Activated T-helper 1 cell treated with anti-CD3 and anti-CD28 coated beads, Interleukin-2, amount 50 U/mL, for 16 hours (primary cell): ENCODE results near the gene LGR6.
"Not testable (repeated sequence)": the region's sequence is repeated elsewhere in the genome, so short reads cannot be mapped to it uniquely, and the experiment has no call there.

ENCODE experiments used
- DNase-seq, 2 donors: peaks; one replicate each; pipeline ENCODE4 v3.0.0-alpha.2; 2020; ENCODE audit warnings: low read depth in 1 of 2, low spot score in 1 of 2

LGR6 gene

DNA sequence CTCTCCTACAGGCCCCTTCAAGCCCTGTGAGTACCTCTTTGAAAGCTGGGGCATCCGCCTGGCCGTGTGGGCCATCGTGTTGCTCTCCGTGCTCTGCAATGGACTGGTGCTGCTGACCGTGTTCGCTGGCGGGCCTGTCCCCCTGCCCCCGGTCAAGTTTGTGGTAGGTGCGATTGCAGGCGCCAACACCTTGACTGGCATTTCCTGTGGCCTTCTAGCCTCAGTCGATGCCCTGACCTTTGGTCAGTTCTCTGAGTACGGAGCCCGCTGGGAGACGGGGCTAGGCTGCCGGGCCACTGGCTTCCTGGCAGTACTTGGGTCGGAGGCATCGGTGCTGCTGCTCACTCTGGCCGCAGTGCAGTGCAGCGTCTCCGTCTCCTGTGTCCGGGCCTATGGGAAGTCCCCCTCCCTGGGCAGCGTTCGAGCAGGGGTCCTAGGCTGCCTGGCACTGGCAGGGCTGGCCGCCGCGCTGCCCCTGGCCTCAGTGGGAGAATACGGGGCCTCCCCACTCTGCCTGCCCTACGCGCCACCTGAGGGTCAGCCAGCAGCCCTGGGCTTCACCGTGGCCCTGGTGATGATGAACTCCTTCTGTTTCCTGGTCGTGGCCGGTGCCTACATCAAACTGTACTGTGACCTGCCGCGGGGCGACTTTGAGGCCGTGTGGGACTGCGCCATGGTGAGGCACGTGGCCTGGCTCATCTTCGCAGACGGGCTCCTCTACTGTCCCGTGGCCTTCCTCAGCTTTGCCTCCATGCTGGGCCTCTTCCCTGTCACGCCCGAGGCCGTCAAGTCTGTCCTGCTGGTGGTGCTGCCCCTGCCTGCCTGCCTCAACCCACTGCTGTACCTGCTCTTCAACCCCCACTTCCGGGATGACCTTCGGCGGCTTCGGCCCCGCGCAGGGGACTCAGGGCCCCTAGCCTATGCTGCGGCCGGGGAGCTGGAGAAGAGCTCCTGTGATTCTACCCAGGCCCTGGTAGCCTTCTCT is 124.6 kb downstream of the LGR6 start:
- no peak for DNase-seq

DNA sequence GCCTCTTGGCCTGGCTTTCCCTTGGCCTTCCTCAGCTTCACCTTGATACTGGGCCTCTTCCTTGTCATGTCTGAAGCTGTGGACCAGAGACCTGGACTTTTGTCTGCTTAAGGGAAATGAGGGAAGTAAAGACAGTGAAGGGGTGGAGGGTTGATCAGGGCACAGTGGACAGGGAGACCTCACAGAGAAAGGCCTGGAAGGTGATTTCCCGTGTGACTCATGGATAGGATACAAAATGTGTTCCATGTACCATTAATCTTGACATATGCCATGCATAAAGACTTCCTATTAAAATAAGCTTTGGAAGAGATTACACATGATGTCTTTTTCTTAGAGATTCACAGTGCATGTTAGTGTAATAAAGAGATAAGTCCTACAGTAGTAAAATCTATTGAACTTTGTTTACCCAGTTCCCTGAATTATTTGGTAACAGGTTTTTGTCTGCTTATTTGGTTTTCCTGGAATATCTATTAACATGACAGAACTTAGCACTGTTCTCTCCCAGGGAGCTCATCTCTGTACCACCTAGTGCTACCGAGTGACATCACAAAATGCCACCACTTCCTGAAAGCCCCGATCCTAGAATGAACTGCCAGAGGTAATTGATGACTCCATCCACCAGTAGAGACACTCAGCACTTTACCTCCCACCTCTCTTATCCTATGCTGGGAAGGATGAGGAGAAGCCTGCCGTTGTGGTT is 125.9 kb downstream of the LGR6 start:
- DNase-seq: no peak

DNA sequence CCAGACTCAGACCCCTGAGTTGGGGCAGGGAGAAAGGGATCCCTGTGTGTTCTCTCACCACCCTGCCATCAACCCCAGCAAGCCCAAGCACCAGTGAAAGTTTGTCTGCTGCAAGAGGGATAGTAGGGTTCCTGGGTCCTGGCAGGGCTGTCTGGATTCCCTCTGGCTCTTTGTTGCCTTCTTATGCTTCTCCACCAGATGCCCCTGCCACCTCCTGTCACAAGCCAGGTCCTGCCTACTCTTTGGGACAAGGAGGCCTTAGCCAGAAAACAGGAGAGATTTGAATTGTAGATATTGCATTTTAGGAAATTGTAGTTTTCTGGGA is 126.4 kb downstream of the LGR6 start:
- no peak for DNase-seq

DNA sequence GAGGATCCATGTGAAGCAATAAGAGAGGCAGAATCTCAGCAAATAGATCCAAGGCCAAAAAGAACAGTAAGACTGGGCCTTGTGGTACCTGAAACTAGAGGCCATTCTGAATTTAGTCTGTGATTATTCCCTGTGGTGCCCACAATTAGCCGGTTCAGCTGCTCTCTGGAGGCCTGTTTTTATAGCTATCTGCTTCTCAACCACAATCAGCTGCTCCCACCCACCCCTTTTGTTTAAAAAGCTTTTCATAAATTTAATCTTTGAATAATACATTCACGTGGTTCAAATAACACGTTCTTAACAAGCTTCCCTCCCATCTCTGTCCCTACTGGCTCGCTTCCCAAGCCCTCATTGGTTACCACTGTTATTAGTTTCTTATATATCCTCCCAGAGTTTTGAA is 130.1 kb downstream of the LGR6 start:
- no peak for DNase-seq

DNA sequence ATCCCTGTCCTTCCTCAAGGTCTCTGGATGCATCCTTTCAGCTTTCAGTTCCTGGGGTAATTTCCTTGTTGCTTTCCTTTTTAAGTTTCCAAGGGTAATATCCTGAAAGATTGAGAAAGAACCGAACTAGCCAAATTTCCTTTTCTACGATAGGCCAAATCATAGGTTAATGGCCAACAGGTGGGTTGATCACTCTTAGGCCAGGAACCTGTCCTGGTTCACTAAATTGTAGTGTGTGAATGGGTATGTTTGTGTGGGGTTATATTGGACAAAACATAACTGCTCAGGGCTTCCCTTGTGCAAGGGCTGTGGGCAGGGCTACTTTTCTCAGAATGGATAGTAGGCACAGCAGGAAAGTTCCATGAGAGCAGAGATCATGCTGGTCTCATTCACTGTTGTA is 131.0 kb downstream of the LGR6 start:
- no peak for DNase-seq

DNA sequence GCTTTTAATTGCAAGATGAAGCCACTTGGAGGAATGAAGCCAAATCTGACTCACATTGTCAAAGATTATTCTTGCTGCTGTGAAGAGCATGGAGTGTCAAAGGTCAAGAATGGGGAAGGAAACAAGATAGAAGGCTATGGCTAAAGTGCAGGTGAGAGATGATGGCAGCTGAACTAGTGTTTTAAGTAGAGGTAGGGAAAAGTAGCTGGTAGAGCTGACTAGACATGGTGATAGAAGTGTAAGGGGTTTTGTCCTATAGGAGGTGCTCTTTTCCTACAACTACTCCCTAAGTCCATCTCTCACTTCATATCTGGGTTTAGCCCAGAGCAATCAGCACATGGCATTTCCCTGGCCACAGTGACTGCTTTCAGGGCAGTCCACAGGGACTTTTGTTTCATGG is 136.3 kb downstream of the LGR6 start:
- DNase-seq: no peak

DNA sequence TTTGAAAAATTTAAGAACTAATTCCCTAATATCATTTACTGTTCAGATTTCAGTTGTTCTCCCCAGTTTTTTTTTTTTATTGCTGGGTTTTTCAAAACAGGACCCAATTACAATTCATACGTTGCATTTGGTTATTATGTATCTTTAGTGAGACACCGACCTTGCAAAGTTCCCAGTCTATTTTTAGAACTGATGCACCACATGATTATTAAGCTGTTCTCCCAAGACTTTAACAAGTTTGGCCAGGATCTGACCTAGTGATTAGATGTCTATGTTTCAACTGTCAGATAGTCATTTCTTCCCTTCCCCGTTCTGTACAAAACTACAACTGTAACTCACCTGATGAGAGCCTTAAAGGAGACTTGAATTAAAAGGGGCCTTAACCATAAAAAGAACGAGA is 140.3 kb downstream of the LGR6 start:
- DNase-seq: no peak

DNA sequence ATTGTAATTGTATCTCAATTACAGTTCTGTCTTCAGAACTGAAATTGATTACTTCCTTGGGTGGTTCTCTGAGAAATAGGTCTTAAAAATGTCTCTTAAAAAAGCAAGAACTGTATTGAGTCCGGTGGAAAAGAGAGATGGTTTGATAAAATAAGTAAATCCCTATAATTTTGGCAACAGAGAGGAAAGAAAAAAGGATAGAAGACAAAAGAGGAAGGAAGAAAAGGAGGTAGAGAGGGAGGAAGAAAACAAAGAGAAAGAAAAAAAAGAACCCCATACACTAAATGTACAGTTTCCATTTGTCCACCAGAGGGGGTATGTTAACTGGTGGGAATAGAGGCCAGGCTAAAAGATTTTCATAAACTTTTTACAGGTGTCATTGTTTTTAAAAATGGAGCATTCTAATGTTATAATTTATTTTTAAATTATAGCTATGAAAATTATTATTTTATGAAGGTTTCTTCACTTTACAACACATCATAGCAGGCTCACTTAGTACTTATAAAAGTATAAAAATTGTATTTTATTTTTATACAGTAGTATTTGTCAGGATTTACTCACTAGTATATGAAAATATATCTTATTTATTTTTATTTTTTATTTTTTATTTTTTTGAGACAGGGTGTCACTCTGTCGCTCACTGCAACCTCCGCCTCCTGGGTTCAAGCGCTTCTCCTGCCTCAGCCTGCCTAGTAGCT is 150.2 kb downstream of the LGR6 start:
- no peak for DNase-seq

DNA sequence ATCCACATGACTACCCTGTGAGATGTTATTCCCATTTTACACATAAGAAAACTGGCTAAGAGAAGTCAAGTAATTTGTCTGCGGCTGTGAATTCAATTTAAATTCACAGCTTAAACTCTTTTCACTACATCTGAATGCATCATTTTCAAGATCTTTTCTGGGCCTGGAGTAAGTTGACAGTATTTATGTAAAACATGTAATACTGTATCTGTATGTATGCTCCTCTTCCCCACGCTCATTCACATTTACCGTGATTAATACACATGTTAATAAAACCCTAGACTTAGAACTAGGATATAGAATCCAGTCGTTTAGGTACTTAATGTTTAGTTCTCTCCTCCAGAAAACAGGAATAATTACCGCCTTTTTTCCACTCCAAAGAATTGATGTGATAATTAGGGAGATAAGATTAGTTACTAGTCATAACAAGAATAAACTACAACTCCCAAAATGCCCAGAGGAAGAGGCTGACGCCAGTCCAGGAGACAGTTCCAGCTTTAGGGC is 154.5 kb downstream of the LGR6 start:
- no peak for DNase-seq

DNA sequence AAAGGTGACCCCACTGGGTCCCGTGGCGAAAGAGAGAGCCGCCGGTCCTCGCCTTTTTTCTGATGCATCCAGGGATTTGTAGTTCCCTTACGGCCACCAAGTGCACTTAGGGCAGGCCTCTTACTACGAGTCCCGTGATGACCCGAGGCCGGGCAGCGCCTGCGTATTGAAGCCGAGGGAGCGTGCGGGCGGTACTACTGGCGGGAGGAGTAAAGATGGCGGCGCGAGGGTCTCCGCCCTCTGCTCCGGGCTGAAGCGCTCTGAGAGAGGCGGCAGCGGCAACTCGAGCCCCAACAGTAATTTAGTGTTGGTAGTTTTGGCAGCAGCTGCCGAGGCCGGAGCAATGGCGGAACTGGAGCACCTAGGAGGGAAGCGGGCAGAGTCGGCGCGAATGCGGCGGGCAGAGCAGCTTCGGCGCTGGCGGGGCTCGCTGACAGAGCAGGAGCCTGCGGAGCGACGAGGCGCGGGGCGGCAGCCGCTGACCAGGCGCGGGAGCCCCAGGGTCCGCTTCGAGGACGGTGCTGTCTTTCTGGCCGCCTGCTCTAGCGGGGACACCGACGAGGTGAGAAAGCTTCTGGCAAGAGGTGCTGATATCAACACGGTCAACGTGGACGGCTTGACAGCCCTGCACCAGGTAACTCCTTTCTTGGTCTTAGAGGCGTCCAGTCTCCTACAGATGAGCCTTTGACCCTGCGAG is 155.1 kb downstream of the LGR6 start, which contains the start of gene PPP1R12B:
PPP1R12B (plus strand) TSS at position 191 of the 697 bp plus-strand sequence; CDS start at position 344, 153 bp downstream.
- DNase-seq: peak; percentile 91 to 93

DNA sequence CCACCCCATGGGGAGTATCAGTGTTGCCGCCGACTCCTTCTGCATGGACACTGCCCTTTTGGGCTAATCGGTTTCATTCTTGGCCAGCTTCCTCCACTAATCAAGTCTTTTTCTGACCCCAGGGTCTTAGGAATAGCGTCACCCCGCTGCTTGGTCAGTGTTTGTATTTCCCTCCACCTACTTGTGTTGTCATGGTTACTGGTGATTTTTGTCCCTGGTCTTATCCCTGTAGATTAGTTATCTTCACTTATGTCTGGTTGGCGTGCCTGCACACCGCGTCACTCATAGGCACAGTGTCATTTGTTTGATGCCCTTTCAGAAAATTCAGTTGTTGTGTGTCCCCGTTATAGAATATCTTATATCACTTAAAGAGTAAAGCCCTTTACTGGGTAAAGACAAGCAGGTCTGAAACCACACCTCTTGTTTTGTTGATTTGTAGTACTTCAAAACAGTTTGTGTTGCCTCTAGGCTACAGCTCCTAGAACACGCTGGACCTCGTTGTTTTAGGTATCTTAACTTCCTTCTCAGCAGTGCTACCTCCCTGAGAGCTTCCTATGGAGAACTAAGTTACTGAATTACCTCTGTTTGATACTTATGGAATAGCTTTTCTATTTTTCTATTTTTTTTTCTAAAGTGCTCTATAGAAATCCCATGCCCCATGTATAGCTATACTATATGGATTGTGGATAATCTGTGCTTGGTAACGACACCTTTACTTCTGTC is 155.8 kb downstream of the LGR6 start:
- no peak for DNase-seq

DNA sequence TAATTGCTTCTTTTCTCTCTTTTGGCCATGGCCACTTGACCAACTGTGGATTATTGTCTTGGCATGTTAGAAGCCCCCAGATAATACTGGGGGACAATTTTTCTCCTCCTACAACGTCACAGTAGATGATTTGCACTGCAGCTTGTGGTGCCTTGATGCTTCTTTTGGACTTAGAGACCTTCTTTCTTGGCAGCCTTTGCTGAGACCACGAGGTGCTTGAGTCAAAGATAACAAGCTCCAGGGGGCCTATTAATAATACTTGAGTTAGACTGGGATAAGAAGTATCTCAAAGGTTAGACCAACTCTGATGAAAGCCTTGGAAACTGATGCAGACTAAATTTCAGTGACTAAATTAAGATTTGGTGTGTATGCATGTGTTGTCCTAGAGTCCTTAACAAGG is 158.1 kb downstream of the LGR6 start:
- DNase-seq: no peak

DNA sequence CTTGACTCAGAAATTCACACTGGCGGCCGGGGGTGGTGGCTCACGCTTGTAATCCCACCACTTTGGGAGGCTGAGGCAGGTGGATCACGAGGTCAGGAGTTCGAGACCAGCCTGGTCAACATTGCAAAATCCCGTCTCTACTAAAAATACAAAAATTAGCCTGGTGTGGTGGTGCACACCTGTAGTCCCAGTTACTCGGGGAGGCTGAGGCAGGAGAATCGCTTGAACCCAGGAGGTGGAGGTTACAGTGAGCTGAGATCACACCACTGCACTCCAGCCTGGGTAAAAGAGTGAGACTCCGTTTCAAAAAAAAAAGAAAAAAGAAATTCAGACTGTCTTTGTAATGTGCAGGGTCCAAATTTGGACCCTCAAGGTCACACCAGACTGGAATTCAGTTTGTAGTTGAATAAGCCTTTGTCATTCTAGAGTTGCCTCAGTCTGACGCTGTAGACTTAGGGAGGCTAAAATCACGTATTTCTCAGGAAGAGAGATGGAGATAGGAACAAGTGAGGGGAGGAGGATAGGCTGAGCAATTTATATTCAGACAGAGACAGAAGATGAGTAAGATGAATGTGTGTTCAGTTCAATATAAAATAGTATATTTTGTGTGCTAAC is 159.1 kb downstream of the LGR6 start:
- DNase-seq: not testable (repeated sequence)

DNA sequence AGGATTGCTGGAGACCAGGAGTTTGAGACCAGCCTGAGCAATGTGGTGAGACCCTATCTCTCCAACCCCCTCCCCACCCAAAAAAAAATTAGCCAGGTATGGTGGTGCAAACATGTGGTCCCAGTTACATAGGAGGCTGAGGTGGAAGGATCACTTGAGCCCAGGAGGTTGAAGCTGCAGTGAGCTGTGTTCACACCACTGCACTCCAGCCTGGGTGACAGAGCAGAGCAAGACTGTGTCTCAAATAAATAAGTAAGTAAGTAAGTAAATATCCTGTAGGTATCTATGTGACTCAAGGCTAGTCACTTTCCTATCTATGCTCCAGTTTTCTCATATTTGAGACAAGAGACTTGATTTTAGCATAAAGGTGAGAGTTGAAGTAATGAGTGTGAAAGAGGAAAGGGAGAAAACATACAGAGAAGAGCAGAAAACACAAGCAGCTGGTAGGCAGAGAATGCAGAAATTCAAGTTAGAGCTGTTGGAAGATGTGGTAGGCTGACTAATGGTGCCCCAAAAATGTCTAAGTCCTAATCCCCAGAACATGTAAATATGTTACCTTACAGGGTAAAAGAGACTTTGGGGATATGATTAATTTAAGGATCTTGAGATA is 162.4 kb downstream of the LGR6 start:
- no peak for DNase-seq

DNA sequence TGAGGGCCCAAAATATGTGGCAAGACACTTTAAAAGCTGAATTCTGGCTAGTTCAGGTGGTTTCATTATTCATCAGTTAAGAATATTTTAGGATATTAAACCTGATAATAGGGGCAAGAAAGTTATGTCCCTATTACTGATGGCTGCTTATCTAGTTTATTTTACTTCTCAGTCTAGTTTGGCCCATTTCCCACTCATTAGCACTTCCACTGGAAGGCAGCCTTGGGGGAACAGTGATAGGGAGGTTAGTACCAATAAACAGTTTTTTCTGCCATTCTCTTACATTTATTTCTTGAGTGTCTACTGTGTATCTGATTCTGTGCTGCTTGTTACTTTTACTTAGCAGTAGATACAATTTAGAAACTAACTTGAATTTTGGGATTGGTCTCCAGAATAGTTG is 163.9 kb downstream of the LGR6 start:
- no peak for DNase-seq

DNA sequence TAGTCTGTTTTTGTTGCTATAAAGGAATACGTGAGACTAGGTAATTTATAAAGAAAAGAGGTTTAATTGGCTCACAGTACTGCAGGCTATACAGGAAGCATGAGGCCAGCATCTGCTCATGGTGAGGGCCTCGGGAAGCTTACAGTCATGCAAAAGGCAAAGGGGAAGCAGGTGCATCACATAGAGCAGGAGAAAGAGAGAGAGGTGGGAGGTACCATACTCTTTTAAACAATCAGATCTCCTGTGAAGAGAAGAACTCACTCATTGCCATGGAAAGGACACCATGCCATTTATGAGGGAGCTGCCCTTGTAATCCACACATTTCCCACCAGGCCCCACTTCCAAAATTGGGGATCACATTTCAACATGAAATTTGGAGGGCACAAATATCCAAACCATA is 167.6 kb downstream of the LGR6 start:
- no peak for DNase-seq

DNA sequence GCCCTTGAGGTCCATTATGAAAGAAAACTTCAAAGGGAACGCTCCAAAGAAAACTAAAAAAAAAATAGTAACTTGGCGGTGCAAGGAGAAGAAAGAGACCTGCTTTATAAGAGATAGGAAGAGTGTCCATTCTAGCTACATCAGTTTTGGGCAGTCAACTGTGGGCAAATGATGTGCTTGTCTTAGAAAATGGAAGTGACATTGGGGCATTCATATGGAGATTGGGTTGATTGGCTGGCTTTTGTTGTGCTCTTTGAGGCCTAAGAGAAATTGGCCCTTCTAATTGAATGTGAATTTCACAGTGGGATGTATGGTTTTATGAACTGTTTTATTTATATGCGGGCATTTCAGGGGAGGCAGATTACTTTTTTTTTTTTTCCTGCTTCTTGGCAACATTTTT is 168.1 kb downstream of the LGR6 start:
- DNase-seq: no peak

DNA sequence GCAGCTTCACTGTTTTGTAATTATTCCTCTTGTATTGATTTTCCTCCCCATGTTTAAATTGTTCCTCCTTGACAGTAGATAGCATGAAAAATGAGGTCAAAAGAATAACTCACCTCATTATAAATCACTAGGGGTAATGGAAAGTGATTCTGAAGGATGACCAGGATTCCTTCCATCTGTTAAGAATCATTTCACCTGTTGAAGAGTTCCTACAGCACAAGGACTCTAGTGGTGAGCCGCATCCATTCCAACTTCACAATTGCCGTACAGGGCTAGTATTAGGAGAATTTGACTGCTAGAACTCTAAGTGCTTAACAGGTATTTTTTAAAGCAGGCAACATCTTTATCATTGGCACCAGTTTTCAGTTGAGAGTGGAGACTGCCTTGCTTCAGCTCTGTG is 168.6 kb downstream of the LGR6 start:
- no peak for DNase-seq

DNA sequence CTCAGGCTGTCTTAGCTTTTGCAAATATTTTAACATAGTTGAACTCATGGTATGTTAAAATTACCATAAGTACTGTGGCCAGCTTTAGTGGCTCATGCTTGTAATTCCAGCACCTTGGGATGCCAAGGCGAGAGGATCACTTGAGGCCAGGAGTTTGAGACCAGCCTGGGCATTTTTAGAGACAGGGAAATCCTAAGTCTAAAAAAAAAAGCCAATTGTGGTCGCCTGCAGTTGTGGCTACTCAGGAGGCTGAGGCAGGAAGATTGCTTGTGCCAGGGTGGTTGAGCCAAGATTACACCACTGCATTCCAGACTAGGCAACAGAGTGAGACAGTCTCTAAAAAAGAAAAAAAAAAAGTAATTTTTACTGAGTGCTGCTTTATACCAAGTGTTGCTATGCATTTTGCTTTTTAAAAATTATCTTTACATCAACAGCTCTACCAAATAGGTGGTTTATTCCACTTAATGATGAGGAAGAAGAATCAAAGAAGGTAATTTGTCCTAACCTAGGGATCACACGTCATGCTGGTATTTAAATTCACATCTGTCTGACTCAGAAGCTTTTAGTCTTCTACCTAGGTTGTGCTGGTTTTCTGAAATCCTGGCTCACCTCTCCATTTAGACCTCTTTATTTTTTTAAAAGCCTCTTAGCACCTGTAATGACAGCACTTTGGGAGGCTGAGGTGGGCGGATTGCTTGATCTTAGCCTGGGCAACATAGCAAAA is 171.7 kb downstream of the LGR6 start:
- no peak for DNase-seq
